Stimulated activated naive B cell treated with anti-CD40 and anti-IgM and Interleukin-4, amounts not matched to agents 10 μg/mL and 1 μg/mL and 100 μg/mL, for 72 hours (primary cell): ENCODE measurements around the gene WBP11.

Experiments used
- ATAC-seq, 2 donors: fragments of 150-1000 bp; cut with Tn5 transposase; replicated peaks; 2 replicates each; pipeline ENCODE4 v1.10.0; 2021; ENCODE audit warnings: moderate library complexity in 1 of 2
- DNase-seq: peaks from one replicate; pipeline ENCODE4 v3.0.0; 2021
- H3K27ac Mint-ChIP-seq: one replicate; pipeline ENCODE4 v1.8.0; 2022; ENCODE audit warnings: mild to moderate bottlenecking, mixed read lengths
- H3K27me3 Mint-ChIP-seq, 2 donors: one replicate each; pipeline ENCODE4 v1.8.0; 2022; ENCODE audit warnings: mixed read lengths in 2 of 2
- H3K36me3 Mint-ChIP-seq, 2 donors: one replicate each; pipeline ENCODE4 v1.8.0; 2022; ENCODE audit warnings: mixed read lengths in 2 of 2, mild to moderate bottlenecking in 1 of 2
- H3K4me1 Mint-ChIP-seq, 2 donors: one replicate each; pipeline ENCODE4 v1.8.0; 2022; ENCODE audit warnings: mixed read lengths in 2 of 2, mild to moderate bottlenecking in 1 of 2
- H3K4me3 Mint-ChIP-seq, 2 donors: one replicate each; pipeline ENCODE4 v1.8.0; 2022; ENCODE audit warnings: mild to moderate bottlenecking in 2 of 2, mixed read lengths in 2 of 2, moderate library complexity in 1 of 2
- H3K9me3 Mint-ChIP-seq, 2 donors: one replicate each; pipeline ENCODE4 v1.8.0; 2022; ENCODE audit warnings: mixed read lengths in 2 of 2, mild to moderate bottlenecking in 1 of 2

Gene WBP11

GRCh38 chr12:14803011-14803829 is at the start of gene WBP11, which contains the start of gene C12orf60:
TSS of gene WBP11 (minus strand) at chr12:14803478. CDS start at chr12:14801383, 2,095 bp downstream.
TSS of gene C12orf60 (plus strand) at chr12:14803670. CDS start at chr12:14822936, 19,266 bp downstream.
- Mint-ChIP-seq H3K4me3 (no peak within 1 kb of the TSS), H3K27me3 (no peaks in the 10 kb centered on the region), H3K27ac (no peak within 1 kb of the TSS), H3K9me3 (no peaks in the 10 kb centered on the region), H3K4me1 (peaks cover 6 to 7% of the 10 kb centered on the region in 2 donors), H3K36me3 (peaks cover 8 to 12% of the 10 kb centered on the region in 2 donors)
- peak; percentile 90 for DNase-seq
- peak; percentile 97 for ATAC-seq

GRCh38 chr12:14852880-14853279 is 49.6 kb upstream of the WBP11 start:
- peaks cover 3 to 4% of the 10 kb centered on the region in 2 donors for H3K36me3 Mint-ChIP-seq
- peaks cover 0 to 5% of the 10 kb centered on the region in 2 donors for H3K9me3 Mint-ChIP-seq
- H3K27ac Mint-ChIP-seq: no peak overlapping the region
- no peak overlapping the region for H3K4me3 Mint-ChIP-seq
- no peak for ATAC-seq
- no peaks in the 10 kb centered on the region for H3K27me3 Mint-ChIP-seq
- peaks cover 6 to 17% of the 10 kb centered on the region in 2 donors for H3K4me1 Mint-ChIP-seq
- DNase-seq: no peak

GRCh38 chr12:14850929-14851663 is 47.8 kb upstream of the WBP11 start:
- H3K27ac Mint-ChIP-seq: no peak overlapping the region
- DNase-seq (no peak), ATAC-seq (no peak)
- no peaks in the 10 kb centered on the region for H3K9me3 Mint-ChIP-seq
- peaks cover 5 to 12% of the 10 kb centered on the region in 2 donors for H3K4me1 Mint-ChIP-seq
- H3K36me3 Mint-ChIP-seq: peaks cover 0 to 1% of the 10 kb centered on the region in 2 donors
- H3K4me3 Mint-ChIP-seq: no peak overlapping the region
- no peaks in the 10 kb centered on the region for H3K27me3 Mint-ChIP-seq

GRCh38 chr12:14849661-14850060 is 46.4 kb upstream of the WBP11 start:
- Mint-ChIP-seq H3K27me3 (no peaks in the 10 kb centered on the region), H3K4me3 (no peak overlapping the region), H3K36me3 (peaks cover 0 to 1% of the 10 kb centered on the region in 2 donors), H3K27ac (no peak overlapping the region), H3K9me3 (no peaks in the 10 kb centered on the region), H3K4me1 (peaks cover 6 to 17% of the 10 kb centered on the region in 2 donors)
- DNase-seq: no peak
- ATAC-seq: no peak

- no peaks in the 10 kb centered on the region for H3K9me3 Mint-ChIP-seq
- peaks cover 6 to 15% of the 10 kb centered on the region in 2 donors for H3K4me1 Mint-ChIP-seq
- no peak overlapping the region for H3K4me3 Mint-ChIP-seq
- H3K27me3 Mint-ChIP-seq: no peaks in the 10 kb centered on the region
- H3K36me3 Mint-ChIP-seq: peaks cover 0 to 1% of the 10 kb centered on the region in 2 donors
- DNase-seq: no peak
- no peak for ATAC-seq
- no peak overlapping the region for H3K27ac Mint-ChIP-seq
Measured at GRCh38 chr12:14846876-14847580, 43.8 kb upstream of the WBP11 start.

GRCh38 chr12:14846042-14846587 is 42.8 kb upstream of the WBP11 start:
- no peak for DNase-seq
- H3K9me3 Mint-ChIP-seq: no peaks in the 10 kb centered on the region
- peak; percentile 42 to 60 for ATAC-seq
- H3K27me3 Mint-ChIP-seq: no peaks in the 10 kb centered on the region
- H3K4me3 Mint-ChIP-seq: no peak overlapping the region
- no peak overlapping the region for H3K27ac Mint-ChIP-seq
- peaks cover 0 to 1% of the 10 kb centered on the region in 2 donors for H3K36me3 Mint-ChIP-seq
- peaks cover 6 to 22% of the 10 kb centered on the region in 2 donors for H3K4me1 Mint-ChIP-seq

- H3K4me3 Mint-ChIP-seq: peak overlapping the region; percentile 4 to 22
- peaks cover 6 to 22% of the 10 kb centered on the region in 2 donors for H3K4me1 Mint-ChIP-seq
- peak overlapping the region; percentile 52 for H3K27ac Mint-ChIP-seq
- ATAC-seq: peak; percentile 33 to 52
- H3K36me3 Mint-ChIP-seq: peaks cover 0 to 1% of the 10 kb centered on the region in 2 donors
- DNase-seq: peak; percentile 12
- H3K9me3 Mint-ChIP-seq: no peaks in the 10 kb centered on the region
- no peaks in the 10 kb centered on the region for H3K27me3 Mint-ChIP-seq
Measured at GRCh38 chr12:14845350-14845750, 42.1 kb upstream of the WBP11 start.

- Mint-ChIP-seq H3K4me1 (peaks cover 6 to 22% of the 10 kb centered on the region in 2 donors), H3K36me3 (peaks cover 0 to 1% of the 10 kb centered on the region in 2 donors), H3K9me3 (no peaks in the 10 kb centered on the region), H3K4me3 (no peak overlapping the region), H3K27me3 (no peaks in the 10 kb centered on the region), H3K27ac (no peak overlapping the region)
- DNase-seq (no peak), ATAC-seq (no peak)
Measured at GRCh38 chr12:14844401-14844800, 41.1 kb upstream of the WBP11 start.

- no peaks in the 10 kb centered on the region for H3K9me3 Mint-ChIP-seq
- peaks cover 0 to 1% of the 10 kb centered on the region in 2 donors for H3K36me3 Mint-ChIP-seq
- H3K27ac Mint-ChIP-seq: no peak within 1 kb of the TSS
- ATAC-seq (no peak), DNase-seq (no peak)
- peaks cover 0 to 2% of the 10 kb centered on the region in 2 donors for H3K27me3 Mint-ChIP-seq
- no peak within 1 kb of the TSS for H3K4me3 Mint-ChIP-seq
- peaks cover 6 to 22% of the 10 kb centered on the region in 2 donors for H3K4me1 Mint-ChIP-seq
Measured at GRCh38 chr12:14843425-14843887, 40.2 kb upstream of the WBP11 start, which contains the start of gene ART4. TSS of gene ART4 (minus strand) at chr12:14843526. CDS start at chr12:14843113, 413 bp downstream.

- Mint-ChIP-seq H3K27ac (no peak overlapping the region), H3K27me3 (peaks cover 0 to 3% of the 10 kb centered on the region in 2 donors), H3K4me1 (peaks cover 6 to 22% of the 10 kb centered on the region in 2 donors), H3K36me3 (no peaks in the 10 kb centered on the region), H3K9me3 (no peaks in the 10 kb centered on the region), H3K4me3 (no peak overlapping the region)
- ATAC-seq (no peak), DNase-seq (no peak)
Measured at GRCh38 chr12:14842315-14842714, 39.0 kb upstream of the WBP11 start.

- Mint-ChIP-seq H3K27me3 (peaks cover 0 to 3% of the 10 kb centered on the region in 2 donors), H3K4me3 (no peak overlapping the region), H3K9me3 (no peaks in the 10 kb centered on the region), H3K36me3 (no peaks in the 10 kb centered on the region), H3K4me1 (peaks cover 6 to 22% of the 10 kb centered on the region in 2 donors), H3K27ac (no peak overlapping the region)
- ATAC-seq: no peak
- no peak for DNase-seq
Measured at GRCh38 chr12:14841761-14842160, 38.5 kb upstream of the WBP11 start.

- H3K9me3 Mint-ChIP-seq: no peaks in the 10 kb centered on the region
- H3K27ac Mint-ChIP-seq: no peak overlapping the region
- no peak for DNase-seq
Measured at GRCh38 chr12:14840616-14841015, 37.3 kb upstream of the WBP11 start.

GRCh38 chr12:14839262-14839661 is 36.0 kb upstream of the WBP11 start:
- no peak for ATAC-seq
- no peak overlapping the region for H3K4me3 Mint-ChIP-seq

More at GRCh38 chr12:14840616-14841015, 37.3 kb upstream of the WBP11 start:
- H3K4me3 Mint-ChIP-seq: no peak overlapping the region
- H3K36me3 Mint-ChIP-seq: no peaks in the 10 kb centered on the region
- no peak for ATAC-seq
- H3K4me1 Mint-ChIP-seq: peaks cover 3 to 13% of the 10 kb centered on the region in 2 donors
- H3K27me3 Mint-ChIP-seq: peaks cover 0 to 3% of the 10 kb centered on the region in 2 donors

More at GRCh38 chr12:14839262-14839661, 36.0 kb upstream of the WBP11 start:
- Mint-ChIP-seq H3K36me3 (no peaks in the 10 kb centered on the region), H3K27me3 (peaks cover 0 to 7% of the 10 kb centered on the region in 2 donors), H3K4me1 (peaks cover 4 to 8% of the 10 kb centered on the region in 2 donors), H3K9me3 (no peaks in the 10 kb centered on the region), H3K27ac (no peak overlapping the region)
- no peak for DNase-seq
